GM19239 (cell line): ENCODE data around the gene AQP6.

Experiments used
- DNase-seq: peaks from one replicate; pipeline ENCODE4 v3.0.0; 2011; ENCODE audit warnings: low spot score; ENCODE audit not compliant: insufficient read length
- FAIRE-seq: peaks from 2 replicates; lab custom pipeline; 2011; peaks lifted over from hg19 to GRCh38; lab: Jason Lieb, UNC

AQP6 gene

GRCh38 chr12:49954863-49955830 is 17.6 kb upstream of the AQP6 start:
- DNase-seq, result no peak

DNA sequence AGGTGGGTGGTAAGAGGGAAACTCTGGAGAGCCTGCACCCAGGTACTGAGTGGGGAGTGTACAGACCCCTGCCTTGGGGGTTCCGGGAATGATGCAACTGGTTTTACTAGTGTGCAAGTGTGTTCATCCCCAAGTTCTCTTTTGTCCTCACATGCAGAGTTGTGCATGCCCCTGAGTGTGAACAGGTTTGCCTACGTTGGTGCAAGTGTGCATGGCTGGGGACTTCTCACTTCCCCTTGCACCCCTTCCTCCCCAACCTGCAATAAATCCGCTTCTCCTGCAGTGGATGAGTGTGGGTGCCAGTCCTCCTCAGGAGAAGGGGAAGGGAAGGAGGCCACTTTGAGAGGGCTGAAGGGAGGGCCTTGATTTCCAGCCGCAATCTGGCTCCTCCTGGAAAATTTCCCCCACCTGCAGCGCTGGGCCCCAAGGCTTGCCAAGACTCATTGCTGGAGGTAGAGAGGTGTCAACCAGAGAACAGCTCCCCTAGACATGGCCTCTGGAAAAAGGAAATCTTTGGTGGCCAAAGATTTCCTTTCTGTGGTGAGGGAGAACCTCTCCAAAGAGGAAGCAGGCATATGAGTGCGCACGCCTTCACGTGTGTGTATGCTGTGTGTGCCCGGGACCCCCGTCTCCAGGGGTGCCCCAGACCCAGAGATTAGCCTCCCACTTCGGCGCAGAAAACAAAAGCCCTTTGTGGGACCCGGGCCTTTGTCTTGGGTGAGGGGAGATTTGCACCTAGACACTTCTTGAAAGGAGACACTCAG is 16.7 kb upstream of the AQP6 start:
- FAIRE-seq, result no peak
- DNase-seq, result no peak

More at GRCh38 chr12:49954863-49955830, 17.6 kb upstream of the AQP6 start:
- no peak for FAIRE-seq

- no peak for FAIRE-seq
- DNase-seq, result no peak
These were observed 15.8 kb upstream of the AQP6 start for GRCh38 chr12:49956663-49957569.

DNA sequence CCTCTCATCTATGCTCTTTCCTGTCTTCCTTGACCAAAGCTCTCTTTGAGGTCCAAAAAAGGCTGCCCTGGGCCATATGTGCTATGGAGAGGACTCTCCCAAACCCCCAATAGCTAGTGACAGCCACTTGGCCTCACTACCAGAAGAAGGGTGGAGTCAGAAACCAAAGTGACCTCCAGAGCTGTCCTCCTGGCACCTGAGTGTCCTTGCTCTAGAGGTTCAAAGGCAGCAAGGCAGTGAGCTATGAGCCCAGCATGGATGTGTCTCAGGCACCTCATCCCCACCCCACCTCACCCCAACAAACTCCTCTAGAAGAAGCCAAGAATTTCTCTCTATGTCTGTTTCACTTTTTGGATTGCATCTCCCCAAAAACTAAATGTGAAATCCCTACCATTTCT is 15.2 kb upstream of the AQP6 start:
- no peak for DNase-seq
- no peak for FAIRE-seq

- FAIRE-seq, result no peak
- DNase-seq, result no peak
These were observed 12.9 kb upstream of the AQP6 start for GRCh38 chr12:49959685-49960473.

DNA sequence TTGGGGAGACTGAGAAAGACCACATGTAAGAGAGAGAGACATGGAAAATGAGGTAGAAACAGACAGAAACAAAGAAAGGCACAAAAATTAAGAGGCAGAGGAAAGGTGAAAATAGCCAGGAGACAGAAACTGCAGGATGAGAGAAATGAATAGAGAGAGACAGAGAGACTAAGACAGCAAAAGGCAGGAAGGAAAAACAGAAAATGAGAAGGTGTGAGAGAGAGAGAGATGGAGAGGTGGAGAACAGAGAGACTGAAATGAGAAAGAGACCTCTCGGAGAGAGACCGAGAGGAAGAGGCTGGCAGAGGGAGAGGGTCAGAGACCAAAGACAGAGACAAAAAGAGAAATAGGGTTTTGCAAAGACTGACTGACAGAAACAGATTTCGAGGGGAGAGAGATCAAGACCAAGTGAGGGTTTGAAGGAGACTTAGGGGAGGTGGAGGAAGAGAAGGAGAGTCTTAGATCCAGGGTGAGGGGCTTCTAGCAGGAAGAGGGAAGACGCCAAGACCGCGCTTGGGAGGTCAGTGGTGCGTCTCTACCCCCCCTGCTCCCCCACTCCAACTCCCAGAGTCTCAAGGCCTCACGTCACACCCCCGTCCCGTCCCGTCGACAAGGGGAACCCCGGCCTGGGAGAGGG is 12.2 kb upstream of the AQP6 start:
- FAIRE-seq, result no peak

GRCh38 chr12:49961111-49961922 is 11.4 kb upstream of the AQP6 start, which contains the start of gene AQP5:
AQP5 (plus strand) TSS chr12:49961872; CDS start chr12:49962018, 146 bp downstream.
- FAIRE-seq (no peak), DNase-seq (no peak)

More for the DNA sequence above, 12.2 kb upstream of the AQP6 start:
- no peak for DNase-seq

DNA sequence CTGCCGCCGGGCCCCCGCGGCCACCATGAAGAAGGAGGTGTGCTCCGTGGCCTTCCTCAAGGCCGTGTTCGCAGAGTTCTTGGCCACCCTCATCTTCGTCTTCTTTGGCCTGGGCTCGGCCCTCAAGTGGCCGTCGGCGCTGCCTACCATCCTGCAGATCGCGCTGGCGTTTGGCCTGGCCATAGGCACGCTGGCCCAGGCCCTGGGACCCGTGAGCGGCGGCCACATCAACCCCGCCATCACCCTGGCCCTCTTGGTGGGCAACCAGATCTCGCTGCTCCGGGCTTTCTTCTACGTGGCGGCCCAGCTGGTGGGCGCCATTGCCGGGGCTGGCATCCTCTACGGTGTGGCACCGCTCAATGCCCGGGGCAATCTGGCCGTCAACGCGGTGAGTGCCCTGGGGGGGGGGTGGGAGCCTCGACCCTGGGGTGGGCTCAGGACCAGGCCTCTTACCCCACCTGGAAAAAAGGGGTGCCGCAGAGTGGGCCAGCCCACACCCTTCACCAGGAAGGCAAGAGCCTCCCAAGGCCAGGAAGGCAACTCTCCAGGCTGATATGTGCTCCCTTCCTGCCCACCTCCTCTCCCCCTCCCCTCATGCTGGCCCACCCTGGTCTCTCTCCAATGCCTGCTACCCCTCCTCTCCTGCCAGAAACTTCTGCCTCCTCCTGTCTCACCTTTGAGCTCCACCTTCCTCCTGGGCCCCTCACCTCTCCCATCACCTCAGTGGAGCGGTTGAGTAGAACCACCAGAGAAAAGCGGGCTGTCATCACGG is 10.6 kb upstream of the AQP6 start:
- DNase-seq, result no peak
- no peak for FAIRE-seq

GRCh38 chr12:49962861-49963765 is 9.6 kb upstream of the AQP6 start:
- DNase-seq (no peak), FAIRE-seq (no peak)

GRCh38 chr12:49963976-49964815 is 8.6 kb upstream of the AQP6 start:
- no peak for FAIRE-seq
- no peak for DNase-seq

DNA sequence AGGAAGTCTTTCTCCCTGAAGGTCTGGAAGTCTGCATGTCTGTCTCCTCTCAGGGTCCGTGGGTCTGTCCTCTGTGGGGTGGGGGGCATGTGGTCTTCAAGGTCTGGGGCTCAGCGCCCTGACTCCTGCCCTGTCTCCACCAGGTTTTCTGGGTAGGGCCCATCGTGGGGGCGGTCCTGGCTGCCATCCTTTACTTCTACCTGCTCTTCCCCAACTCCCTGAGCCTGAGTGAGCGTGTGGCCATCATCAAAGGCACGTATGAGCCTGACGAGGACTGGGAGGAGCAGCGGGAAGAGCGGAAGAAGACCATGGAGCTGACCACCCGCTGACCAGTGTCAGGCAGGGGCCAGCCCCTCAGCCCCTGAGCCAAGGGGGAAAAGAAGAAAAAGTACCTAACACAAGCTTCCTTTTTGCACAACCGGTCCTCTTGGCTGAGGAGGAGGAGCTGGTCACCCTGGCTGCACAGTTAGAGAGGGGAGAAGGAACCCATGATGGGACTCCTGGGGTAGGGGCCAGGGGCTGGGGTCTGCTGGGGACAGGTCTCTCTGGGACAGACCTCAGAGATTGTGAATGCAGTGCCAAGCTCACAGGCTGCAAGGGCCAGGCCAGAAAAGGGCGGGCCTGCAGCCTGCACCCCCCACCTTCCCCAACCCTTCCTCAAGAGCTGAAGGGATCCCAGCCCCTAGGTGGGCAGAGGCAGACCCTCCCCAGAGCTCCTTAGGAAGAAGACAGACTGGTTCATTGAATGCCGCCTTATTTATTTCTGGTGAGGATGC is 7.7 kb upstream of the AQP6 start:
- FAIRE-seq (no peak), DNase-seq (no peak)

DNA sequence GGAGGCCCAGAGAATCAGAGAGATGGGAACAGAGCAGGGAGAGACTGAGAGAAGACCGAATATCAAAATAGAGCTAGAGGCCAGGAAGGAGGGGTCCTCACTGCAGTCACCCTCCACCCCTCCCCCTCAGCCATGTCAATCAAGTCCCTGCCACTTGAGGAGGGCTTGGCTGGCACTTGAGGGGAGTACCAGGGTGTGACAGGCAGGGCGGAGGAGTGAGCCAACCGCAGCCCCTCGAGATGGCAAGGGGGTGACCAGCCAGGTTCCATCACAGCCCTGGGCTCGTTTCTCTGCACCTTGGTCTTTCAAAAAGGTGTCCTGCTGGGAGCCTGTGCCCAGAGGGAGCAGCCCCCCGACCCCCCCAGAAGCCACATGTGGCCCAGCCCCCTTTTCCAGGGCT is 6.9 kb upstream of the AQP6 start:
- no peak for FAIRE-seq
- no peak for DNase-seq

- FAIRE-seq, result no peak
- DNase-seq, result no peak
These were observed 6.2 kb upstream of the AQP6 start for GRCh38 chr12:49966511-49967041.

DNA sequence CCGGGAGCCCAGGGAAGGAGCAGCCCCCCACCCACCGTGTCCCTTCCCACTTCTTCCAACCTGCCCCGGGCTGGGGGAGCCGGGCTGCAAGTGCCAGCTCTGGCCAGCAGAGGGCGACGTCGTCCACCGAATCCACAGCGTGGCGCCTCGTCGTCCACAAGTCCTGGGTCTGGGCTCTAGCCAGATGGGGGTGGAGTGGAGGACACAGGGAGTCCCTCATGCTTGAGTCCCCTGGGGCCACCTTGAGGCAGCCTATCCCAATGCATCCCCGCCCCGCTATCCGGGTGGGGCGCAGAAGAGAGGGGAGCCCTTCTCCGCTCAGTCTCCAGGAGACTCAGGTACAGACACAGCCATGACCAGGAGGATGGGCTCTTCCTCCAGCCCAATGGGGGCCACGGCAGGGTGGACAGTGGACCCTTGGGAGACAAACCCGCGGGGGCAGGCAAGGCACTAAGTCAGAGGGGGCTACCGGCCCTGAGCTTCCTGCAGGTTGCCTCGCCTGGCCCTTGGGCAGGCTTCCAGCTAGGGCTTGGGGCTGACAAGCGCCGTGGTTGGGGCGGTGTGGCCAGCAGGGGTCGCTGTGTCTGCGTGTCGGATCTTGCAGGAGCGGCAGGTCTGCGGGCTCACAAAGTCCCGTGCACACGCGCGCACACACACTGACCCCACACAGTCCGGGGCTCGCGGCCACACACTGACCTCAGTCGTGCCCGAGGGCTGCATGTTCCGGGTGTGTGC is 5.5 kb upstream of the AQP6 start:
- DNase-seq (peak; percentile 95), FAIRE-seq (peak; percentile 86)
